NCI-H526 (cell line): ENCODE results near the gene ZSWIM6.

Experiments
- DNase-seq, 2 experiments: peaks; one replicate each; lab custom pipeline; 2025; lab: John Stamatoyannopoulos, UW

ZSWIM6 gene

DNA sequence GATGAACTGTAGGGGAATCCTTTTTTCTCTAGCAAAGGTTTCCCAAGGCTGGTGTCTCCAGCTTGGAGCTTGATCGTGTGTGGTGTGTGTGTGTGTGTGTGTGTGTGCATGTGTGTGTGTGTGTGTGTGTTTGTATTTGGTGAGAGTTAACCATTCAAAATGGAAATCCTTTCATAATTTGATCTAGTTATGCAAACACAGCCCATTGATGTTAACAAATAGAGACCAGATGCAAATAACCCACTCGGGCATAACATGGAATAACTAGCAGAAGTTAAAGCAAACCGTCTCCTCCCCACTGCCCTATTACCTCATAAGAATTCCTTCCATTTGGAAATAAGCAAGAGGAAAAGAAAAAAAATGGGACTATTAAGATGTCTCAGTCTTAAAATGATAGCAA, 24.9 kb upstream of the ZSWIM6 start:
- DNase-seq, result peak; percentile 88 to 91

DNA sequence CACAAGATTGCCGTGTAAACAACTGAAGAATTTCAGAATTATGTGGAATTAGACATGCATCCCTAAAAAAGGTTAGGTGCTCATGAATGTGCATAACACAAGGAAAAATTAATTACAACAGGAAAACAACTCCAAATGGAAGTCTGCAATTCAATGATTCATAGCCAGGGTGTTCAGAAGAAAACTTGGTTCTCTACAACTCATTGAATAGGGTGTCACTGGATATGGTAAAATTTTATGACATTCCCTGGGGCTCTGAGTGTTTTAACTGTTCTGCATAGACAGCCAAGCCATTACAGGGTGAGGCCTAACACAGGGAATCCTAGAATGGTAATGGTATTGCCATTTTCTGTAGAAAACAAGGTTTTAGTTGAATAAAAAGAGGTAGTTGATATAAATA, 24.4 kb upstream of the ZSWIM6 start:
- peak; percentile 24 to 50 for DNase-seq

DNA sequence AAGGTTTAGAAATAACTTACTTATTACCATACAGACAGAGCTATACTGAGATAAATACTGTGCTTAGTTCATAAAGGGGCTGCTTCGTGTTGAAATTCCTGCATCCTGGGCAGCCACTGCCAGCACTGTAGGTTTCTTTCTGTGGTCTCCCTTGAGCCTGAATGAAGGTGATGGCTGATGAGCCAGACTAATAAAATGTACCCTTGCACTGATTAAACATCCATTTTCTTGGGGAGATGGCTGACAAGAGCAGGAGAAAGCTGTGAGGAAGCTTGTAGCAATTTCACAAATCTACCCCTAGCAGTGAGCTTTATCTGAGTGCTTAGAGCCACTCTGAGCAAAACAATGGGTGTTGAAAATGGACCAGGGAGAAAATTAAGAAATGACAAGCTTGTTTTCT, 23.3 kb upstream of the ZSWIM6 start:
- no peak for DNase-seq

DNA sequence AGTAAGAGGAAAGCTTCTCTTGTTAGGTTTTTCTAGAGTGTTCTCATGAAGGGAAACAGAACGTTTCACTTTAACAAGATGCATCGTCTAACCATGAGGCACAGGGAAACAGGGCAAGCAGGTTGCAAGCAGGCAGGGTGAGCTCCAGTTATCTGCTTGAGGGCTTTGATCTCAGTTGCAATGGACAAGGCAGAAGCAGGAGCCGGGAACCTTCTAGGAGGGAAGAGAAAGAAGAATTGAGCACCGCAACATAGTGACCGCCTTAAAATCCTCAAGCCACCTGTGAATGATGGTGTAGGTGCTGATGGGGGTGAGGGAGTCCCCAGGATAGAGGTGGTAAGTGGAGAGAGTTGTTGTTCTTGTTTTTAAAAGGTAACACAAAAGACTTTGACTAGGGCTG, 22.9 kb upstream of the ZSWIM6 start:
- DNase-seq, result no peak

DNA sequence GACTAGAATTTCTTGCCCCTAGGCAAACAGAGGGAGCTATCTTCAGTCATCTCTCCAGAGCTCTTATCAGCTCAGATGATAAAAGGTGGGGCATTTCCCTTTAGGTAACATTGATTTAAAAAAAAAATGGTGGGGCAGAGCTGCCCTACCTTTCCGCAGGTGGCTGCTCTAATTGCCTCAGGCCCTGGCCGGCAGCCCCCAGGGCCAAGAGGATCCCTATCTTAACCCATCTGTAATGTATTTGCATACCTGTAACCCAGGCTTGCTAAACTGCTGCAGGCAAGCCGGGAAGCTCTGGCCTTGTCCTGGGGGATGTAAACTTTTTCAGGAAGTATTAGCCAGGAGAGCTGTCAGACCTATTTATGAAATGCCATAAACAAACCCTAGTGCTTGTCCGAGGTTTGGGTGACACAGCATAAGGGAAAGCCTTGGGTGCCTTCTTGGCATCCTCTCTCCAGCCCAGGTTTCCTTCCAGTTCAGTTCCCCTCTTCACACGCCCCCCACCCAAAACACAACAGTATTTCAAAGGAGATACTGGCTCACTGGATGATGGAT, 20.9 kb upstream of the ZSWIM6 start:
- DNase-seq, result peak; percentile 51 to 66

DNA sequence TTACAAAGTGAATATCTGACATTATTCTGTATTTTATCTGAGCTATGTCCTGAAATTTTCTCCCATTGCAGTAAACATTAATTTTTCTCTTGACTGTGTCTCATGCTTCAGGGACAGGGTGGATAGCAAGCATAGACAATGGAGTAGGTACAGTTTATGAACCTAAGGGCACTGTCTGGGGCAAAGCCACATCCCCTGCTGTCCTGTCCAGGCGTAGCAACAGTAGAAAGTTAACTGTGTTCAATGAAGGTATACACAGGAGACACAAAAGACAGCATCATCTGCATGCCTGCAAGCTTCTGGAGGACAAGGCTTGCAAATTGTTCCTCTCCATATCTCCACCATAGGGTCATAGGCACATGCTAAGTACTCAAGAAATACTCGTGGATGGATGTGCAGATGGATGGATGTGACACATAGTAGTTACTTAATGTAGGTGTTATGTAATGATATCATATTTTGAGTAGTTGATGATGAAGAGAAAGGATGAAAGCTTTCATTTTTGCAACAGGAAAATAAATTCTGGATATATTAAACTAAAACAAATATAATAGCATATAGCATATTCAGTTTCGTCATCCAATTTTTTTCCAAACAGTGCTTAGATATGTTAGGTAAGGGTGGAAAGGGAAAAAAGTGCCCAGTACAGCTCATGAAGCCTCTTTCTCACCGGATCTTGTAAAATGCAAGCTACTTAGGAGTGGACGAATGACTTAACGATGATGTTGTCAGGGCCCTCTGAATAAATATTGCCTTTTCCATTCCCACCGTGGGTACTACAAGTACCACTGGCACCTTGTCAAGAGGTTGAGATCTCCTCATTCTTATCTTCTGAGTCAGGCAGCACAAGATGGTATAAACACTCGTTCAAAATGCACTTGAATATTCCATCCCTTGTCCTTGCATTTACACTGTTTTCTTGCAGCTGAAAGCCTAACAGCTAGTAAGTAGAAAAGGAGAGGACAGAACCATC, 19.9 kb upstream of the ZSWIM6 start:
- no peak for DNase-seq

DNA sequence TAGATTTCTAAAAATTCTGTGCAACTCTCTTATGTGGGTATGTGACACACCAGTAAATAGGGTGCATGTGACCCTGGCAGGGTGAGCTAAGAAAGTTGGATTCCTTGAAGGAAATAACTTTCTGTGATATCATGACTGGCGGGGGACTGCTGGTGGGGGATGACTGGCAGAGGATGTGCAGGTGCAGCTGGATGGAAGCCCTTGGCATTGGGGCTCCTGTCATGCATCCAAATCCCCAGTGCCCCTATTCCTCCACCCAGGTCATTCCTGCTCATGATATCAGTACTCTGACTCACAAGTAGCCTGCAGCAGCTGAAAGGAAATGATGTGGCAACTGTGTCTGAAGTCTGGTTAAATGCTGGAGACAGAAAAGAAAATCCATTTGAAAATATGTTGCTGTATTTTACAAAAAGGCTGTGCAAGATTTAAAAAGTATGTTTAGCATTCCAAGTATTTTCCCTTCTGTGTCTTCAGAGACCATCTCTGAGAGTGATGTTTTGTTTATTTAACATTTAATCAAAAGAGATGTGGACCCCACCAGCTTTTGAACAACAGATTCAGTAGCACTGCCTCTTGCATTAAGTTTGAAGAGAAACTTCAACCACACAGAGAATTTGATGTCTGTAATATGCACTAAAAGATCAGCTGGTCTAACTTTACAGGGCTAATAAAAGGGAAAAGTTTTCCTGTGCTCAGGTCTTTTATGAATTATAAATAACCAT, 17.9 kb upstream of the ZSWIM6 start:
- no peak for DNase-seq

DNA sequence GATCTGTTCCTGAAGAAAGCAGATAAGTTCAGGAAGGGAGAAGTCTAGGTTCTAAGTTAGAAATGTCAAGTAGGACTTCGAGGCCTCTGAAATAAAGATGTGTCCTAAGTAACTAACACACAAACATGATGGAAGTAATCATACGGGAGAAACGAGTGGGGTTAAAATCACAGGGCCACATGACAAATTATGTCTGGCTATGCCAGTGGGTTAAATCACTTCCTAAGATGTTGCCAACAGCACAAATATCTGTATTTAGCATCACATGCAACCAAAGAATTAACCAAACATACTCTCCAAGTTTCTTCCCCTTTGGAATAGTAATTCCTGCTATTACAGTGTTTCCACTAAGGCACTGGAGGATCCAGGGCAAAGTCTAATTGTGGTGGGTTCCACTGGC, 13.7 kb upstream of the ZSWIM6 start:
- no peak for DNase-seq

DNA sequence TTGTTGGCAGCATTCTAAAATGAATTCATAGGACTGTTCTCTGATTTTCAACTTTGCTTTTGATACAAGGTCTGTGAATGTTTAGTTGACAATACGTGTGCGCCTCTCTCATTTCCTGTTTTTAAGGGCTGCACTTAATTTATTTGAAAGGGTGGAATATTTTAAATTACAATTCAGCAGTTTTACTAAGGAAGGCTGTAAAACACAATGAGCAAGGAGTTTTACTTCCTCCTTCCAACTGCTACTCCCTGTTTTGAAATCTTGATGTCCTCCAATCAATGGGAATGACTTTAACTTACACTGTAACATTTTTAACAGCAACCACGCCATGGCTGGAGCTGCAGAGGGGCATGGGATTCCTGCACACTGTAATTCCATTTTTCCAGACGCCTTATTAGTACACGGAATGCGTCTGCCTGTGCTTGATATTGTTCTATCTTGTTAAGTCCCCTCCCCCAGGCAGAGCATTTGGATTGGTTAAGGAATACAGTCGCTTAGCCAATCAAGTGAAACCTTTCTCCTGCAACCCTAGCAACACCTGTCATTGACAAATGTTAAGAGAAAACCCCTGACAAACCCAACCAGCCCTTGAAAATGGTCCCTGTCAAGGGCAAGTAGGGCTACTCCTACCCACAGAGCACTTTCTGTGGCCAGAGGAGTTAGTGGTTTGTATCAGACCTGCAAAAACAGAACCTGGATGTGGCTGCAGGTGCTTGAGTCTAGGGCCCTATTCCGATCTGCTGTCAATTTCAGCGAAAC, 12.5 kb upstream of the ZSWIM6 start:
- DNase-seq, result no peak

DNA sequence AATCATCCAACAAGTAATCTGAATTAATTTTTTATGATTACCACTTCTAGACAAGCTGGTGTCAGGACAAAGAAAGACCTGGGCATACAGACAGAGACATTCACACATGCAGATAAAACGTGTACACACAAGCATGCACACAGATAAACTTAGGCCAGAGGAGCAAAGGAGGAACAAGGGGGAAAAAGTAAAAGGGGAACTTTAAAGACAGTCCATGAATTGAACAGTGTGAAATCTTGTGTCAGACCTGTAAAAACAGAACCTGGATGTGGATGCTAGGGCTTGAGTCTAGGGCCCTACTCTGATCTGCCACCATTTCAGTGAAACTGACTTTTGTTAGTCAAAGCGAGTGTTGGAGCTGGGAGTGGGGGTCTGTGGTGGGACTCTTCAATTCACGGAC, 11.2 kb upstream of the ZSWIM6 start:
- DNase-seq, result no peak

DNA sequence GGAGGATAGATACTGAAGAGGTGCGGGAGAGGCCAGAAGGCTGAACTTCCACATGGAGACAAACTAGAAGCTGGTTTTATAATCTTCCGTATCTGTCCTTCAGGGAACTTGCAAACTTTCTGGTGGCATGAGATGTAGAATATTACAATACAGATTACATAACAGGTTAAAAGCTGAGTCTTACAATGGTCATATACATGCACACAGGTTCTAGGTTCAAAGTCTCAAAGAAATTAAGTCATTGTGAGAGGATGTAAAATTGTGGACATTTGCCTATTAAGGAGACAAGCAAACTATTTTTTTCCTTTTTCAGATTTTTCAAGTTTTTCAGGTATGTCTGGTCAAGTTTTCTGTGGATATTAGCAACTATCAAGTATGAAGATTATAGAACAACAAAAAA, 10.4 kb upstream of the ZSWIM6 start:
- DNase-seq, result no peak

DNA sequence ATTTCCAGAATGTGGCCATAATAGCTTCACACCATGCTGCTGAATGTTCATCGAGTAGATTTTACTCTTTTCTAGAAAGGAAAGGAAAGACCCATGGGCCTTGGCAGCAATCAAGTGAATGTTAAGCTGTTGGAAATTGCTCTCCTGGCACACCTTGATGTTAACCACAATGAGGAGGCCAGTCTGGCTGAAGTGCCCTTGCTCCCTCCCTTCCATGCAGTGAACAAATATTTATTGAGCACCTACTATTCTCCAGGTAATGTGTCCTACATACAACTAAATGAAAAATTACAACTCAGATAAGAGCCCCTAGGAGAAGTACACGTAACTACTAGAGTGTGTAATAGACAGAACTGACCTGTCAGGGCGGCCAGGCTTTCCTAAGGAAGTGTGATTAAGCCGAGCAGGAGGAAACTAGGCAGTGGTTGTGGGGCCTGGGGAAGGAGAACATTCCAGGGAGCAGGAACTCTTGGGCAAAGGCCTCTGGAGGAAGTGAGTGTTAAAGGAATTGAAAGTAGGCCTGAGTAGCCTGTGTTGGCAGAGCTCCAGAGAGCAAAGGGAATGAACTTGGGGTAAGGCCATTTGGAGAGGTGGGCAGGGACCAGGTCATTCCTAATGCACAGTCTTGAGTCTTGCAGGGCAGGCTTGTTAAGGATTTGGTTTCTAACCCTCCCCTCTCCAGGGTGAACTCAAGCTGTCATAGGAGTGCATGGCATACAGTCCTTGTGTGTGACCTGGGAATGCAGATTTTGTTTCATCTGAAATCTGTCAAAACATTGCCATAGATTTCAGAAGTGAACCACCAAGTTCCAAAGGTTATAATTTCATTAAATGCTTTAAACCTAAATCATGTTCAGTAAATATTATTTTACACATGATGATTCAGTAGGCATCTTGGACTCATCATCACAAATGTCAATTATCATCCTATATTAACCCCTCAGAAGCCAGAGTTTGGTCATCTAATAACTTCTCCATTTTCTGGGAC, 9.0 kb upstream of the ZSWIM6 start:
- DNase-seq, result no peak

DNA sequence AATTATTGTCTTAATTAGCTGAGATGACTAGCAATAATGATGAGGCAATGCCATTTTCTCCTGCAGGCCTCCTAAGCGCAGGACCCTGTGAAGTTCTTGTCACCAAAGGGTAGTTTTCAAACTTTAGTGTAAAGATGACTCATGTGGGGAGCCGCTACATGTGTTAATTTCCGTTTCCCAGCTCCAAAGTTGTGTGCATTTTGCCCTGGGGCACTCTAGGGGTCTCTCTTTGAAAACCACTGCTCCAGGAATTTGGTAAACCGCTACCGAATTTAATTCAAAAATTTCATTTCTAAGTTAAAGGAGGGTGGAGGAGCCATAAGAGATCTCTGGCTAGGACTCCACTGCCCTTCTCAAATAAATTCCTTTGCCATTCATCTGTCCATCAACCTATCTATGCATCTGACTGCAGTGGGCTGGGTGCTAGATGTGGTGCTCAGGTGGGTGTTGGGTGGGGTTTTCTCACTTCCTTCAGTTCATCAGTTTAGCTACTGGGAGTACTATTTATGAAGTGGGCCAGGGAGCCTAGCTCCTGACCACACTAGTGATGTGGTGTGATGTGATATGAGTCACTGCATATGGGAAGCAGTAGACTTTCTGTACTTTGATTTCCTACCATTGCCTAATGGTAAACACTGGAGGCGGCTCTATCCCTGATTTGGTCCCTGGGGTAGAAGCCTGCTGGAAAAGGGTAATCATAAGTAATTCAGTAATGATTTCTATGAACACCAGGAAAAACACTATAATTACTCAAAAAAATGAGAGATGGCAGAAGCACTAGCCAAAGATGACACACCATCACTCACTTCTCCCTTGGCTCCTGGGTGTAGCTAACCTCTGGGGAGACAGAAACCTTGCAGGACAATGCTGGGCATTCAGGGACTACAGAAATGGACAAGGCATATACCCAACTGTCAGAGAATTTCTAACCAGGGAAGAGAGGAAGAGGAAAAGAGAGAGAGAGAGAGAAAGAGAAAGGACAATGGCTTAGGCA, 4.0 kb upstream of the ZSWIM6 start:
- no peak for DNase-seq

DNA sequence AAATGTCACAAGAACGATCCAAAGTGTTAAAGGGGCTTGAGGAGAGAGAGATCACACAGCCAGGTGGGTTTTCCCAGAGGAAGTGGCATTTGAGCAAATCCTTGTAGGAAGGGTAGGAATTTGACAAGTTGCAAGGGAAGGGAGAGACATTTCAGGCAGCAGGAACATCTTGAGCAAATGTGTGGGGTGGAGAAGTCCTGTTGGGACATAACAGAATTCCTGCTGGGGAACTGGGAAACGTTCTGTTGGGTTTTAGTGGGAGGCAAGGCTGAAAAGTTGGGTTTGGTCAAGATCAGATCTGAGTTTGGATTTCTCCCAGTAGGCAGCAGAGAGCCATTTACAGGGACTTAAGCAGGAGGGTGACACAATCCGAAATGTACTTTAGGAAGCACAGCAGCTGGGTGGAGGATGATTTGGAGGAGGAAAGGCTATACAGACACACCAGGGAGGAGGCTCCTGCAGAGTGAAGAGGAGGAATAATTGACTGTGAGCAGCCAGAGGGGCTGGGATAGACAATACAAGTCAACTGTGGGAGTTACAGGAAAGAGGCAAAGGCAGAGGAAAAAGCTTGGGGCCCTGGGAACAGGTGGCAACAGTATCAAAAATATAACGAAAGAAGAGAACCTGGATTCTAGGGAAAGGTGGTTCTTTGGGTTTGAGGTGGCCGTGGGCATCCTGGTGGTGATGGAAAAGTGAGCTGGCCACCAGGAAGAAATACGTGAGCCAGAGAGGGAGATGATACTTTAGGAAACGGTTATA, 3.1 kb upstream of the ZSWIM6 start:
- no peak for DNase-seq

DNA sequence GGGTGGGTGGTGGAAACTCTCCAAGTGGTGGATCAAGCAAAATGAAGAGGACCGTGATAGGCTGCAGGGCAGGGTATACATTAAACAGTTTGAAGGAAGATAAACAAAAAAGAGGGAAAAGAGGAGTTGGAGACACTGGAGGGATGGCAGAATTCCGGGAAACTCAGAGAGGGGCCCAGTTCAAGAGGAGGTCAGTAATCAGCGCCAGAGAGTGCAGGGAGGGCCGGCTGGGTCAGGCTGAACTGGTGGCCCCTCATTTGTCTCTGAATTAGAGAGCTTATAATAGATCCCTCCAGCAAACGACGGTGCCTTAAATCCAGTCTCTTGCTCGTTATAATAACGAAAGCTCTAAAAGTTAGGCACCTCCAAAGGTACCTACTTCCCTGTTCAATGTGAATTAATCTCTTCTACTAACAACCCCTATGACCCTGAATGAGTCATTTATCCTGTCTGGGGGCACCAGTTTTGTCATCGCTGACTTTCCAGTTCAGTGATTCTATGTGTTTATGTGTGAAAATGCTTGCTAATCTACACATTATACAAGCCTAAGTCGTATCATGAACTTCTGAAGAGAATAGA, 2.4 kb upstream of the ZSWIM6 start:
- no peak for DNase-seq

DNA sequence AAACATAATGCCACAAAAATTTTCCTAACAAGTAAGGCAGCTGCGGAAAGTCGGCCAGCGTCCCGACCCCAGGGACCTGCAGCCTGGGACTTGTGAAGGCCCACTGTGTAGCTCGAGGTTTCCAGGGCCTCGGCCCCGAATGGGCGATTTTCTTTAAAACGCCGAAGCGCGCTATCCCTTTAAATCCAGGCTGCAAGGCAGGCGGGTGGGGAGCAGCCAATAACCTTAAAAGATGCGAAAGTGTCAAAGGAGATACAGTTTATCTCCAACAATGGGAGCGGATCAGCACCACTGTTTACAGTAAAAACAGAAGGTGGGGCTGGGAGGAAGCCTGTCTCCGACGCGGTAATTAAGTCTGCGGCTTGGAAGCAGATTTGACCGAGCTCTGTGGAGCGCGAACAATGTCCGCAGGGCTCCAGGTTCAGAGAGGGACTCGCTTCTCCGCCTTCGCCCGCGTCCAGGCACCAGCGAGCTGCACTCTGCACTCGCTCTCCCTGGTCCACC, 1.7 kb upstream of the ZSWIM6 start:
- DNase-seq, result peak; percentile 45 to 84

DNA sequence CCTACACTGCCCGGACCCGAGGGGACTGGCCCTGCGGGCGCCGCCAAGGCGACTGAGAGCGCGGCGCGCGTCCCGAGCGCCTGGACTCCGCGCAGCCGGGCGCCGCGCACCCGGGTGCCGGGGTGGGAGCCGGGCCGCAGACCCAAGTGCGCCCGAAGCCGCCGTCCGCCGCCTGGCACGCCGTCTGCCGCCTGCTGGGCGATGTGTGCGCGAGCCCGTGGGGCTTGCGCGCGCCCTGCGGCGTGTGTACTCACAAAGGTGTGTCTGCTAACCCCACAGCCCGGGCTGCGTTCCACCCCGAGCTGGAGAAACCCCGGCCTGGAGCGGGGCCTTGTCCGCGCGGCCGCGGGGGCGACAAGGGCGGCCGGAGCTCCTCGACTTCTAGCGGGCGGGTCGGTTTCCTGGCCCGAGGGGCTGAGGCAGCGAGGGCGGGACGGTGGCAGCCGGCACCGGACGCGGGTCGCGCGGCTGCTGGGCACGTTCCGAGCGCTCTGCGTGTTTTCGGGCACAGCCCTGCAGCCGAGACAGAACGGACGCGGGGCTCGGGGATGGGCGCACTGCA, 1.1 kb upstream of the ZSWIM6 start:
- peak; percentile 48 to 83 for DNase-seq

DNA sequence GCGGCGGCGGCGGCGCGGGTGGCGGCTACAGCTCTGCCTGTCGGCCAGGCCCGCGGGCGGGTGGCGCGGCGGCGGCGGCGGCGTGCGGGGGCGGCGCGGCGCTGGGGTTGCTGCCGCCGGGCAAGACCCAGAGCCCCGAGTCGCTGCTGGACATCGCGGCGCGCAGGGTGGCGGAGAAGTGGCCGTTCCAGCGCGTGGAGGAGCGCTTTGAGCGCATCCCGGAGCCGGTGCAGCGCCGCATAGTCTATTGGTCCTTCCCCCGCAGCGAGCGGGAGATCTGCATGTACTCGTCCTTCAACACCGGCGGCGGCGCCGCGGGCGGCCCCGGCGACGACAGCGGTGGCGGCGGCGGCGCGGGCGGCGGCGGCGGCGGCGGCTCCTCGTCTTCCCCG, 296 bp downstream of the ZSWIM6 start:
- DNase-seq, result peak in 1 of 2 experiments; percentile 64
